ENCODE measurements around the gene SH3RF3. TPM values are rescaled to one million over a fixed set of nuclear protein-coding genes. Genes with fewer than 3 reads are reported as not detected.

Gene SH3RF3
- total RNA-seq, 1 donor from 2014 or later, result 7.3 TPM

- H3K27ac ChIP-seq (ENCODE audit: low read depth, low read length), result no peak overlapping the region
- H3K79me2 ChIP-seq (ENCODE audit: insufficient read depth, low read length), result peaks cover under 1% of the 10 kb centered on the region
- no peak overlapping the region for H3K27ac Mint-ChIP-seq (ENCODE audit: unreplicated experiment)
- no peaks in the 10 kb centered on the region for H3K36me3 Mint-ChIP-seq (ENCODE audit: low read depth, unreplicated experiment)
- FAIRE-seq (no peak), DNase-seq (ENCODE audit: low read depth) (no peak)
- no peak overlapping the region for H3K9ac ChIP-seq (ENCODE audit: low read length)
- H3K4me3 ChIP-seq (ENCODE audit: insufficient read depth, low read depth, low read length), result no peak overlapping the region
- H3K4me1 Mint-ChIP-seq (ENCODE audit: low read depth, unreplicated experiment), result peaks cover 26% of the 10 kb centered on the region
- H3K36me3 ChIP-seq (ENCODE audit: insufficient read depth, low read length), result no peaks in the 10 kb centered on the region
- H4K20me1 ChIP-seq (ENCODE audit: insufficient read depth, low read length), result no peaks in the 10 kb centered on the region
- peaks cover 15% of the 10 kb centered on the region for H3K27me3 Mint-ChIP-seq (ENCODE audit: low read depth, unreplicated experiment)
- no peaks in the 10 kb centered on the region for H3K9me3 Mint-ChIP-seq (ENCODE audit: unreplicated experiment)
- peaks cover 14% of the 10 kb centered on the region for H3K27me3 ChIP-seq (ENCODE audit: insufficient read depth, low read length)
- peaks cover 25% of the 10 kb centered on the region for H3K4me1 ChIP-seq (ENCODE audit: insufficient read depth, low read length)
- H3K4me3 Mint-ChIP-seq (ENCODE audit: unreplicated experiment), result no peak overlapping the region
- H2AFZ ChIP-seq (ENCODE audit: low read depth, low read length), result no peak overlapping the region
- H3K9me3 ChIP-seq (ENCODE audit: insufficient read depth, low read depth, low read length), result no peaks in the 10 kb centered on the region
- TF ChIP-seq CTCF (IDR thresholded peaks at IDR 0.05; ENCODE audit: insufficient read depth, low read depth, low read length), result no peak
- no peak for TF ChIP-seq EZH2 (IDR thresholded peaks at IDR 0.05; ENCODE audit: insufficient read depth, low read length)
- no peak overlapping the region for H3K4me2 ChIP-seq (ENCODE audit: low read length)
Observed at GRCh38 chr2:109123586-109124201, 5.3 kb upstream of the SH3RF3 start.

- no peaks in the 10 kb centered on the region for H3K9me3 Mint-ChIP-seq (ENCODE audit: unreplicated experiment)
- DNase-seq (ENCODE audit: low read depth), result no peak
- H3K4me1 Mint-ChIP-seq (ENCODE audit: low read depth, unreplicated experiment), result peaks cover 27% of the 10 kb centered on the region
- peaks cover 25% of the 10 kb centered on the region for H3K4me1 ChIP-seq (ENCODE audit: insufficient read depth, low read length)
- H3K36me3 Mint-ChIP-seq (ENCODE audit: low read depth, unreplicated experiment), result no peaks in the 10 kb centered on the region
- peaks cover 16% of the 10 kb centered on the region for H3K27me3 Mint-ChIP-seq (ENCODE audit: low read depth, unreplicated experiment)
- H2AFZ ChIP-seq (ENCODE audit: low read depth, low read length), result no peak overlapping the region
- H3K9ac ChIP-seq (ENCODE audit: low read length), result peak overlapping the region; percentile 32
- peaks cover 8% of the 10 kb centered on the region for H3K79me2 ChIP-seq (ENCODE audit: insufficient read depth, low read length)
- FAIRE-seq, result no peak
- H3K4me3 Mint-ChIP-seq (ENCODE audit: unreplicated experiment), result peak overlapping the region; percentile 68
- H3K4me3 ChIP-seq (ENCODE audit: insufficient read depth, low read depth, low read length), result no peak overlapping the region
- peaks cover under 1% of the 10 kb centered on the region for H4K20me1 ChIP-seq (ENCODE audit: insufficient read depth, low read length)
- TF ChIP-seq EZH2 (IDR thresholded peaks at IDR 0.05; ENCODE audit: insufficient read depth, low read length) (no peak), CTCF (IDR thresholded peaks at IDR 0.05; ENCODE audit: insufficient read depth, low read depth, low read length) (no peak)
- H3K27ac ChIP-seq (ENCODE audit: low read depth, low read length), result peak overlapping the region; percentile 76
- no peaks in the 10 kb centered on the region for H3K36me3 ChIP-seq (ENCODE audit: insufficient read depth, low read length)
- peak overlapping the region; percentile 97 for H3K27ac Mint-ChIP-seq (ENCODE audit: unreplicated experiment)
- peaks cover 14% of the 10 kb centered on the region for H3K27me3 ChIP-seq (ENCODE audit: insufficient read depth, low read length)
- peak overlapping the region; percentile 78 for H3K4me2 ChIP-seq (ENCODE audit: low read length)
- no peaks in the 10 kb centered on the region for H3K9me3 ChIP-seq (ENCODE audit: insufficient read depth, low read depth, low read length)
Observed at GRCh38 chr2:109124982-109125592, 3.9 kb upstream of the SH3RF3 start.
